HEK293 (cell line): ENCODE results near the gene LYST.

Source experiments
- CTCF ChIA-PET: fragments of 350-600 bp; formaldehyde crosslinking; extraction: SDS; loops from one replicate; lab custom pipeline; 2021; ENCODE audit warnings: antibody characterized with exemption; lab: Yijun Ruan, JAX
- POLR2A ChIA-PET: fragments of 300-600 bp; formaldehyde crosslinking; extraction: SDS; loops from one replicate; lab custom pipeline; 2020; ENCODE audit warnings: antibody characterized with exemption, inconsistent platforms; lab: Yijun Ruan, JAX
- H3K27ac ChIP-seq: fragments of 200-500 bp; sonication (Bioruptor generic); 2 replicates; pipeline ENCODE4 v1.5.1; 2014; ENCODE audit warnings: low read depth, low read length, control low read depth, inconsistent platforms; ENCODE audit errors: extremely low read depth
- H3K36me3 ChIP-seq, 2 experiments: fragments of 200-500 bp in 1 of 2; sonication (Bioruptor generic) in 1 of 2; 1 replicate in 1 of 2; 2 replicates in 1 of 2; pipeline ENCODE4 v1.5.1; 2014 to 2017; ENCODE audit warnings: inconsistent platforms in 2 of 2, low read length in 2 of 2; ENCODE audit not compliant: control insufficient read depth in 2 of 2, insufficient read depth in 1 of 2
- H3K4me1 ChIP-seq: fragments of 200-500 bp; sonication (Bioruptor generic); 2 replicates; pipeline ENCODE4 v1.5.1; 2014; ENCODE audit warnings: mild to moderate bottlenecking, low read length, inconsistent platforms; ENCODE audit not compliant: control insufficient read depth, insufficient read depth
- H3K4me3 ChIP-seq: 2 replicates; pipeline ENCODE4 v1.5.1; 2011; ENCODE audit warnings: low read depth, mild to moderate bottlenecking, control low read depth, low read length, moderate library complexity
- H3K9me3 ChIP-seq: fragments of 200-500 bp; sonication (Bioruptor generic); 2 replicates; pipeline ENCODE4 v1.5.1; 2014; ENCODE audit warnings: low read depth, low read length, inconsistent platforms; ENCODE audit not compliant: control insufficient read depth, insufficient read depth
- HOXC10 ChIP-seq: sonication (generic); formaldehyde crosslinking; IDR thresholded peaks from 2 replicates; pipeline ENCODE4 v1.8.1; 2023; ENCODE audit warnings: mild to moderate bottlenecking, missing genetic modification reagents
- MEIS1 ChIP-seq: sonication (generic); formaldehyde crosslinking; IDR thresholded peaks from 2 replicates; pipeline ENCODE4 v1.8.1; 2022; ENCODE audit warnings: missing genetic modification reagents, mild to moderate bottlenecking, borderline replicate concordance
- SCRT1 ChIP-seq: fragments of 450-650 bp; formaldehyde crosslinking; IDR thresholded peaks from 2 replicates; pipeline ENCODE4 v1.5.1; 2016; ENCODE audit warnings: missing biosample characterization, missing genetic modification characterization, borderline replicate concordance
- SCRT2 ChIP-seq: fragments of 450-650 bp; formaldehyde crosslinking; IDR thresholded peaks from 2 replicates; pipeline ENCODE4 v1.5.1; 2016; ENCODE audit warnings: missing biosample characterization, missing genetic modification characterization
- YY1 ChIP-seq: fragments of 450-650 bp; formaldehyde crosslinking; IDR thresholded peaks from 2 replicates; pipeline ENCODE4 v1.5.1; 2018; ENCODE audit warnings: missing biosample characterization, missing genetic modification characterization
- ZIC2 ChIP-seq: fragments of 450-650 bp; formaldehyde crosslinking; IDR thresholded peaks from 2 replicates; pipeline ENCODE4 v1.5.1; 2016; ENCODE audit warnings: missing biosample characterization, missing genetic modification characterization
- ZNF133 ChIP-seq: fragments of 450-650 bp; formaldehyde crosslinking; IDR thresholded peaks from 2 replicates; pipeline ENCODE4 v1.5.1; 2016; ENCODE audit warnings: missing biosample characterization, missing genetic modification characterization
- ZNF146 ChIP-seq: fragments of 450-650 bp; formaldehyde crosslinking; IDR thresholded peaks from 2 replicates; pipeline ENCODE4 v1.5.1; 2016; ENCODE audit warnings: missing biosample characterization, missing genetic modification characterization
- ZNF16 ChIP-seq: fragments of 450-650 bp; formaldehyde crosslinking; IDR thresholded peaks from 2 replicates; pipeline ENCODE4 v1.5.1; 2016; ENCODE audit warnings: low read depth, missing biosample characterization, missing genetic modification characterization
- ZNF221 ChIP-seq: fragments of 450-650 bp; formaldehyde crosslinking; IDR thresholded peaks from 2 replicates; pipeline ENCODE4 v1.5.1; 2017; ENCODE audit warnings: missing biosample characterization, missing genetic modification characterization, borderline replicate concordance
- ZNF266 ChIP-seq: fragments of 450-650 bp; formaldehyde crosslinking; IDR thresholded peaks from 2 replicates; pipeline ENCODE4 v1.5.1; 2016; ENCODE audit warnings: missing biosample characterization, missing genetic modification characterization, low read depth
- ZNF433 ChIP-seq: fragments of 450-650 bp; formaldehyde crosslinking; IDR thresholded peaks from 2 replicates; pipeline ENCODE4 v1.5.1; 2016; ENCODE audit warnings: missing biosample characterization, missing genetic modification characterization, low read depth
- ZNF501 ChIP-seq: fragments of 450-650 bp; formaldehyde crosslinking; IDR thresholded peaks from 2 replicates; pipeline ENCODE4 v1.5.1; 2016; ENCODE audit warnings: missing biosample characterization, missing genetic modification characterization
- ZNF510 ChIP-seq: fragments of 450-650 bp; formaldehyde crosslinking; IDR thresholded peaks from 2 replicates; pipeline ENCODE4 v1.5.1; 2018; ENCODE audit warnings: mild to moderate bottlenecking, missing genetic modification characterization, missing biosample characterization; ENCODE audit not compliant: insufficient replicate concordance
- ZNF555 ChIP-seq: fragments of 450-650 bp; formaldehyde crosslinking; conservative IDR thresholded peaks from 2 replicates; pipeline ENCODE4 v1.5.1; 2017; ENCODE audit warnings: missing biosample characterization, mild to moderate bottlenecking, missing genetic modification characterization, inconsistent platforms
- ZNF561 ChIP-seq: fragments of 450-650 bp; IDR thresholded peaks from 2 replicates; pipeline ENCODE4 v1.5.1; 2018; ENCODE audit warnings: missing biosample characterization, missing genetic modification characterization, borderline replicate concordance
- ZNF571 ChIP-seq: fragments of 450-650 bp; formaldehyde crosslinking; IDR thresholded peaks from 2 replicates; pipeline ENCODE4 v1.5.0; 2017; ENCODE audit warnings: missing biosample characterization, missing genetic modification characterization
- ZSCAN16 ChIP-seq: fragments of 450-650 bp; formaldehyde crosslinking; IDR thresholded peaks from 2 replicates; pipeline ENCODE4 v1.5.1; 2016; ENCODE audit warnings: missing biosample characterization, missing genetic modification characterization
- TF ChIP-seq, protein P1 (sequence below): fragments of 450-650 bp; formaldehyde crosslinking; IDR thresholded peaks from 2 replicates; pipeline ENCODE4 v1.5.1; 2016; ENCODE audit warnings: missing biosample characterization, missing genetic modification characterization
- TF ChIP-seq, protein P2 (sequence below): fragments of 450-650 bp; formaldehyde crosslinking; IDR thresholded peaks from 2 replicates; pipeline ENCODE4 v1.5.1; 2016; ENCODE audit warnings: missing biosample characterization, missing genetic modification characterization
- TF ChIP-seq, protein P3 (sequence below): fragments of 450-650 bp; formaldehyde crosslinking; IDR thresholded peaks from 2 replicates; pipeline ENCODE4 v1.5.1; 2016; ENCODE audit warnings: missing biosample characterization, missing genetic modification characterization
- TF ChIP-seq, protein P4 (sequence below): fragments of 450-650 bp; formaldehyde crosslinking; IDR thresholded peaks from 2 replicates; pipeline ENCODE4 v1.5.1; 2016; ENCODE audit warnings: missing biosample characterization, missing genetic modification characterization
- TF ChIP-seq, protein P5 (sequence below): fragments of 450-650 bp; IDR thresholded peaks from 2 replicates; pipeline ENCODE4 v1.5.1; 2018; ENCODE audit warnings: missing biosample characterization, missing genetic modification characterization

LYST gene

DNA sequence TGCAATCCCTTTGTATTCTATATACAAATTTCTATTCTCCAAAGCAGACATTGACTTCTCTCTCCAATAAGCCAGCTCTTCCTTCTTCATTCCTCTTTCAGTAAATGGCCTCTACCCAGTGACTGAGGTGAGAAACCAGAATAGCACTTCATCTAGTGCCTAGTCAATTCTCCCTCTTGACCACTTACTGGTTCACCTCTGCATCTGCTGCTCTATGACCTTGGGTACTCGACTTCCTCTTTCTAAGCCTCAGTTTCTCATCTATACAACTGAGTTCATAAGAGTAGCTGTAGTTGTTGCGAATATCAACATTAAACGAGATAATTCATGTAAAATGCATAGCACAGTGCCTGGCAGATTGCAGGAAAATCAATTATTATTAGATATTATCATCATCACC lies 12.4 kb downstream of the LYST start:
- CTCF ChIA-PET, result interaction anchor here (1.3 to 2.4 kb wide), 3 partner anchors 9 to 71 kb away, joined by 4 to 13 read pairs (median 13); no protein-coding TSS in a partner anchor
- H3K36me3 ChIP-seq, result no peaks in the 10 kb centered on the region
- TF ChIP-seq, protein P1, sequence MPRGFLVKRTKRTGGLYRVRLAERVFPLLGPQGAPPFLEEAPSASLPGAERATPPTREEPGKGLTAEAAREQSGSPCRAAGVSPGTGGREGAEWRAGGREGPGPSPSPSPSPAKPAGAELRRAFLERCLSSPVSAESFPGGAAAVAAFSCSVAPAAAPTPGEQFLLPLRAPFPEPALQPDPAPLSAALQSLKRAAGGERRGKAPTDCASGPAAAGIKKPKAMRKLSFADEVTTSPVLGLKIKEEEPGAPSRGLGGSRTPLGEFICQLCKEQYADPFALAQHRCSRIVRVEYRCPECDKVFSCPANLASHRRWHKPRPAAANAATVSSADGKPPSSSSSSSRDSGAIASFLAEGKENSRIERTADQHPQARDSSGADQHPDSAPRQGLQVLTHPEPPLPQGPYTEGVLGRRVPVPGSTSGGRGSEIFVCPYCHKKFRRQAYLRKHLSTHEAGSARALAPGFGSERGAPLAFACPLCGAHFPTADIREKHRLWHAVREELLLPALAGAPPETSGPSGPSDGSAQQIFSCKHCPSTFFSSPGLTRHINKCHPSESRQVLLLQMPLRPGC (tag by site-specific recombination), result no peak
- TF ChIP-seq ZNF571 (no peak), ZNF555 (no peak), ZNF133 (no peak), ZNF433 (tag by site-specific recombination) (no peak), ZSCAN16 (tag by site-specific recombination) (no peak), ZNF510 (no peak), ZNF501 (tag by site-specific recombination) (no peak), HOXC10 (CRISPR knock-in tag) (no peak), ZNF266 (tag by site-specific recombination) (no peak), ZIC2 (tag by site-specific recombination) (no peak), ZNF146 (no peak), ZNF16 (tag by site-specific recombination) (no peak), MEIS1 (no peak)
- TF ChIP-seq, protein P2, sequence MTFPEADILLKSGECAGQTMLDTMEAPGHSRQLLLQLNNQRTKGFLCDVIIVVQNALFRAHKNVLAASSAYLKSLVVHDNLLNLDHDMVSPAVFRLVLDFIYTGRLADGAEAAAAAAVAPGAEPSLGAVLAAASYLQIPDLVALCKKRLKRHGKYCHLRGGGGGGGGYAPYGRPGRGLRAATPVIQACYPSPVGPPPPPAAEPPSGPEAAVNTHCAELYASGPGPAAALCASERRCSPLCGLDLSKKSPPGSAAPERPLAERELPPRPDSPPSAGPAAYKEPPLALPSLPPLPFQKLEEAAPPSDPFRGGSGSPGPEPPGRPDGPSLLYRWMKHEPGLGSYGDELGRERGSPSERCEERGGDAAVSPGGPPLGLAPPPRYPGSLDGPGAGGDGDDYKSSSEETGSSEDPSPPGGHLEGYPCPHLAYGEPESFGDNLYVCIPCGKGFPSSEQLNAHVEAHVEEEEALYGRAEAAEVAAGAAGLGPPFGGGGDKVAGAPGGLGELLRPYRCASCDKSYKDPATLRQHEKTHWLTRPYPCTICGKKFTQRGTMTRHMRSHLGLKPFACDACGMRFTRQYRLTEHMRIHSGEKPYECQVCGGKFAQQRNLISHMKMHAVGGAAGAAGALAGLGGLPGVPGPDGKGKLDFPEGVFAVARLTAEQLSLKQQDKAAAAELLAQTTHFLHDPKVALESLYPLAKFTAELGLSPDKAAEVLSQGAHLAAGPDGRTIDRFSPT (tag by site-specific recombination), result no peak
- TF ChIP-seq, protein P3, sequence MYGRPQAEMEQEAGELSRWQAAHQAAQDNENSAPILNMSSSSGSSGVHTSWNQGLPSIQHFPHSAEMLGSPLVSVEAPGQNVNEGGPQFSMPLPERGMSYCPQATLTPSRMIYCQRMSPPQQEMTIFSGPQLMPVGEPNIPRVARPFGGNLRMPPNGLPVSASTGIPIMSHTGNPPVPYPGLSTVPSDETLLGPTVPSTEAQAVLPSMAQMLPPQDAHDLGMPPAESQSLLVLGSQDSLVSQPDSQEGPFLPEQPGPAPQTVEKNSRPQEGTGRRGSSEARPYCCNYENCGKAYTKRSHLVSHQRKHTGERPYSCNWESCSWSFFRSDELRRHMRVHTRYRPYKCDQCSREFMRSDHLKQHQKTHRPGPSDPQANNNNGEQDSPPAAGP (tag by site-specific recombination), result no peak
- TF ChIP-seq, protein P4, sequence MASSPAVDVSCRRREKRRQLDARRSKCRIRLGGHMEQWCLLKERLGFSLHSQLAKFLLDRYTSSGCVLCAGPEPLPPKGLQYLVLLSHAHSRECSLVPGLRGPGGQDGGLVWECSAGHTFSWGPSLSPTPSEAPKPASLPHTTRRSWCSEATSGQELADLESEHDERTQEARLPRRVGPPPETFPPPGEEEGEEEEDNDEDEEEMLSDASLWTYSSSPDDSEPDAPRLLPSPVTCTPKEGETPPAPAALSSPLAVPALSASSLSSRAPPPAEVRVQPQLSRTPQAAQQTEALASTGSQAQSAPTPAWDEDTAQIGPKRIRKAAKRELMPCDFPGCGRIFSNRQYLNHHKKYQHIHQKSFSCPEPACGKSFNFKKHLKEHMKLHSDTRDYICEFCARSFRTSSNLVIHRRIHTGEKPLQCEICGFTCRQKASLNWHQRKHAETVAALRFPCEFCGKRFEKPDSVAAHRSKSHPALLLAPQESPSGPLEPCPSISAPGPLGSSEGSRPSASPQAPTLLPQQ (tag by site-specific recombination), result no peak
- TF ChIP-seq, protein P5, sequence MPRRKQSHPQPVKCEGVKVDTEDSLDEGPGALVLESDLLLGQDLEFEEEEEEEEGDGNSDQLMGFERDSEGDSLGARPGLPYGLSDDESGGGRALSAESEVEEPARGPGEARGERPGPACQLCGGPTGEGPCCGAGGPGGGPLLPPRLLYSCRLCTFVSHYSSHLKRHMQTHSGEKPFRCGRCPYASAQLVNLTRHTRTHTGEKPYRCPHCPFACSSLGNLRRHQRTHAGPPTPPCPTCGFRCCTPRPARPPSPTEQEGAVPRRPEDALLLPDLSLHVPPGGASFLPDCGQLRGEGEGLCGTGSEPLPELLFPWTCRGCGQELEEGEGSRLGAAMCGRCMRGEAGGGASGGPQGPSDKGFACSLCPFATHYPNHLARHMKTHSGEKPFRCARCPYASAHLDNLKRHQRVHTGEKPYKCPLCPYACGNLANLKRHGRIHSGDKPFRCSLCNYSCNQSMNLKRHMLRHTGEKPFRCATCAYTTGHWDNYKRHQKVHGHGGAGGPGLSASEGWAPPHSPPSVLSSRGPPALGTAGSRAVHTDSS, result no peak
- POLR2A ChIA-PET, result no interaction called here
- H3K27ac ChIP-seq, result no peak overlapping the region
- H3K9me3 ChIP-seq, result no peaks in the 10 kb centered on the region
- H3K4me3 ChIP-seq, result no peak overlapping the region
- H3K4me1 ChIP-seq, result peaks cover 5% of the 10 kb centered on the region; the same call in 1 of the 2 replicates

DNA sequence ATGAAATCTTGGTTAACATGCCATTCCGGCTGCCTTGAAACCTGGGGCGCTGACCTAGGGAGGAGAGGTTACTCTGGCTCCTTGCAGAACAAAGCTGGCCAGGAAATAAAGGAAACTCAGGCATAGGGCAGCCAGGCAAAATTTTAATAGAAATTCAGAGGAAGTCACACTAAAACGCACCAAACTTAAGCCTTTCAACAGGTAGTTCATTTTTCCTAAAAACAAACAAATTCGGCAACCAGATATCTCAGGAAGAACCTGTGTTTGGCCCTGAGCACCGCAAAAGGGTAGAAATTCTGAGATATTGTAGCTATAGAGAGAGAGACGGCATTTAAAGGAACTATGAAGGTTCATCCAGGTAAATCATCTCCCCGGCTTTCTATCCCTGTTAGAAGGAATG lies 13.1 kb downstream of the LYST start:
- Histone ChIP-seq H3K9me3 (no peaks in the 10 kb centered on the region), H3K27ac (no peak overlapping the region), H3K4me3 (no peak overlapping the region), H3K36me3 (no peaks in the 10 kb centered on the region), H3K4me1 (peaks cover 5% of the 10 kb centered on the region; the same call in 1 of the 2 replicates)
- ChIA-PET POLR2A (no interaction called here), CTCF (interaction anchor here (0.6 to 2.4 kb wide), 5 partner anchors 8 to 71 kb away, joined by 3 to 13 read pairs (median 4); no protein-coding TSS in a partner anchor)
- TF ChIP-seq ZNF561 (tag by site-specific recombination), result no peak
- TF ChIP-seq ZNF221 (tag by site-specific recombination), result no peak
- TF ChIP-seq SCRT2 (tag by site-specific recombination), result peak; percentile 70
- no peak for TF ChIP-seq YY1 (tag by site-specific recombination)
- peak; percentile 56; the same call in 1 of the 2 replicates for TF ChIP-seq SCRT1
